Muscle of back (tissue), 13 donors: ENCODE results near the gene IL31RA. TPM values are rescaled to one million over a fixed set of nuclear protein-coding genes. Genes with fewer than 3 reads are reported as not detected.
"Not testable (repeated sequence)": the region's sequence is repeated elsewhere in the genome, so short reads cannot be mapped to it uniquely, and the experiment has no call there.

Experiments used
- DNase-seq, 3 donors: peaks; one replicate each; pipeline versions ENCODE4 v3.0.0 to v3.0.0-alpha.2; 2013
- long read RNA-seq, 9 donors: transcript quantifications; one replicate each; lab custom pipeline, GENCODE V29; 2026
- polyA plus RNA-seq, 10 donors: library from polyadenylated mRNA; unstranded; fragments of 120-200 nt; gene quantifications; one replicate each; pipeline ENCODE4 v1.2.1, GENCODE V29; 2013; ENCODE audit not compliant: insufficient read length in 10 of 10

The IL31RA gene
- 1 to 10 TPM in 5 of 10 donors, under 1 TPM in 5; 0.37 to 1.8 (median 1.0) TPM for polyA plus RNA-seq
- long read RNA-seq, donor 1, result 0 reads
- long read RNA-seq, donor 2, result 0 reads
- long read RNA-seq, donor 3, result 0 reads
- long read RNA-seq, donor 4, result 0 reads
- long read RNA-seq, donor 5, result 0 reads
- long read RNA-seq, donor 6, result 0 reads
- long read RNA-seq, donor 7, result 0 reads
- long read RNA-seq, donor 8, result 0 reads
- long read RNA-seq, donor 9, result 0 reads

DNA sequence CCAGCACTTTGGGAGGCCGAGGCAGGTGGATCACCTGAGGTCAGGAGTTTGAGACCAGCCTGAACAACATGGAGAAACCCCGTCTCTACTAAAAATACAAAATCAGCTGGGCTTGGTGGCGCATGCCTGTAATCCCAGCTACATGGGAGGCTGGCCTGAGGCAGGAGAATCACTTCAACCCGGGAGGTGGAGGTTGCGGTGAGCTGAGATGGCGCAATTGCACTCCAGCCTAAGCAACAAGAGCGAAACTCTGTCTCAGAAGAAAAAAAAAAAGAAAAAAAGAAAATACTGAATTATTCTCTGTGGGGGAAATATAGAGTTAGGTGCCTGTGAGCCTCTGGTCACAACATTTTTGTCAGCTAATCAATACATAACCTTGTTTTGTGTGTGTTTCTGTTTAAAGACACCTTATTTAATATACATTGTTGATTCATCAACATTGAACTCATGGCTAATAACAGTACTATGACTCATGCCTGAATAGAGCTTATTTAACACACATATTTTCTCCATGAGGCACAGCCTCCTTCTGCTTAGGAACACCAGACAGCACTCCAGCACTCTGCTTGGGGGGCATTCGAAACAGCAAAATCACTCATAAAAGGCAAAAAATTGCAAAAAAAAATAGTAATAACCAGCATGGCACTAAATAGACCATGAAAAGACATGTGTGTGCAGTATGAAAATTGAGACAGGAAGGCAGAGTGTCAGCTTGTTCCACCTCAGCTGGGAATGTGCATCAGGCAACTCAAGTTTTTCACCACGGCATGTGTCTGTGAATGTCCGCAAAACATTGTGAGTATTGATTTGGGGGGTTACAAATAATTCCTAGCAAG, at the start of gene IL31RA:
TSS of gene IL31RA (plus strand) at position 519 of the 836 bp plus-strand sequence. CDS start at position 733, 214 bp downstream.
- peak in 1 of 3 donors; percentile 62 for DNase-seq

DNA sequence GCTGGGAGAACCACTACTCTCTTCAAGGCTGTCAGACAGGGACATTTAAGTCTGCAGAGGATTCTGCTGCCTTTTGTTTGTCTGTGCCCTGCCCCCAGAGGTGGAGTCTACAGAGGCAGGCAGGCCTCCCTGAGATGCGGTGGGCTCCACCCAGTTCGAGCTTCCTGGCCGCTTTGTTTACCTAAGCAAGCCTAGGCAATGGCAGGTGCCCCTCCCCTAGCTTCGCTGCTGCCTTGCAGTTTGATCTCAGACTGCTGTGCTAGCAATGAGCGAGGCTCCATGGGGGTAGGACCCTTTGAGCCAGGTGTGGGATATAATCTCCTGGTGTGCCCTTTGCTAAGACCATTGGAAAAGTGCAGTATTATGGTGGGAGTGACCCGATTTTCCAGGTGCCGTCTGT, 42.3 kb upstream of the IL31RA start:
- not testable (repeated sequence) for DNase-seq

GRCh38 chr5:55815939-55816338, 35.2 kb upstream of the IL31RA start:
- not testable (repeated sequence) for DNase-seq

DNA sequence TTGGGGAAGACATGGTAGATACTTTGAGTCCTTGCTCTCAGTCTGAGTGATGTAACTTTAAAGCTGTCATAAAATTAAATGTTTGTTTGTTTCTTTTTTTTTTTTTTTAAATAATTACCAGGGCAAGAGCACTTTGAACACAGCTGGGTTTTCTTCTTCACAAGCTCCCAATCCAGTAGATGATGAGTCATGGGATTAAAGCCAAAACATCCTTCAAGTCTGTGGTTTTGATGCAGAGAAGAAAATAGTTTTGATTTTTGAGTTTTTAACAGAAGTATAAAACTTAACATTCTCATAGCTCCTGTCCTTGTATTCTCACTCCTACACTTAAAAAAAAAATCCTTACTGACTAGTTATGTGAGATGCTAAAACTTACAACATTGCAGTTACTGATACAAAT, 34.8 kb upstream of the IL31RA start:
- peak in 1 of 3 donors; percentile 72 for DNase-seq

DNA sequence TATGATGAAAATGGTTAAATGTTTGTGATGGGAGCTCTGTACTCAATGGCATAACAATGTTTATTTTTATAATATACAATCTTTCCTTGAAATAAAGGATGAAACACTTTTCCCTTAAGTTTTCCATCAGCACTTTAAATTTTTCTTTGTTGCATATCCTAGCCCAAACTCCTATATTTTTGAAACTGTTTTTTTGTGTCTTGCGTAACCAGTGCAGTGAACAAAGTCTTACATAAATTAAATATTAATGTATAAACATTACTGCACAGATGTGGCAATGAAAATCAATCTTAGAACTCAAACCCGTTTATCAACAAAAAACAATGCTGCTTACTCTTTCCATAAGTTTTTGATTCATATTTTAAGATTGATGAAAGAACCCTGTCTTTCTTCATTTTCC, 34.1 kb upstream of the IL31RA start:
- no peak for DNase-seq

DNA sequence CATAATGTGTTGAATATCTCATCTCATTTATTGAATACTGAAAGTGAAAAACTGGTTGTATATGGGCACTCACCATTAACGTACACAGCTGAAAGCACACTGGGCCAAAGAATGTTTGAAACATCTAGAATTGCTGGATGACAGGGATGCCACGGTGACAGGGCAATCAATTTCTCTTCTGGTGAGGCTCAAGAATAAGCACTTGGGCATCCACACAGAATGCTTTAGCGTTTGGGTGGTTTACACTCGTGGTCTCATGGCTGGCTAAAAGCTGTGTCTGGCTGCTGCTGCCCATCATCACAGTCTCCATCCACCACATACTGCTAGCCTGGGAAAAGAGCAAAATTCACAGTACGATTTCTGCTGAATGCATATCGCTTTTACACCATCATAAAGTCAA, 30.7 kb upstream of the IL31RA start:
- peak in 1 of 3 donors; percentile 11 for DNase-seq

DNA sequence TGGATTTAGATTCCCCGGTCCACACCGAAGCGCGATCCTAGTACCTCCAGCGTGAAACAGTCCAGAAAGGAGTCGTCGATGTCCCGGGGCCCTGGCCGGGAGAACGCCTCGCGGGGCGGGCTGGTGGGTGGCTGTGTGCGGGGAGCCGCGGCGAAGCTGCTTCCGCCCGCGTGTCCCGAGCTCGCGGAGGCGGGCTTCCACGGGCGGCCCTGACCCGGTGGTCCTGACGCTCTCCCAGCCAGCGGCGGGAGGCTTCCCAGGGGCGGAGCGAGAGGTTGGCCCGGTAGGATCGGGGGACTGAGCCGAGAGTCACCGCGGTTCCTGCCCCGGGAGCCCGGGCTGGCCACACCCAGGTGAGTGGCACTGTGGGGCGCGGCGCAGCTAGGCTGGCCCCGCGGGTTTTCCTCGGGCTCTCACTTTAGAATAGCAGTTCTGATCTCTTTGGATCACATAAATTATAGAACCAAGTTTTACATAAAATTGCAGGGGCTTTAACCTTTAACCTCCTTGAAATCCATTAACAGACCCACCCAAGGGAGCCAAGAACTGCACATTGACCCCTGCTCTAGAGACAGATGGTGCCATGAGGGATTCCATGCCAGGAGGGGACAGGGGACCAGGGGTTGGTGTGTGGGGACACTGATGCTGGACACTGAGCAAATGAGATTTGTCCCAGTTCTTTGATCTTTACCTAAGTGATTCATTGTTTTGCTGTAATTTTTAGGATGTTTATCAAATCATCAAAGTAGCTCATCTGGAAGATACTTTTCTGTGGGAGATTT, 29.2 kb upstream of the IL31RA start:
- DNase-seq, result peak in 2 of 3 donors; percentile 30 to 57

DNA sequence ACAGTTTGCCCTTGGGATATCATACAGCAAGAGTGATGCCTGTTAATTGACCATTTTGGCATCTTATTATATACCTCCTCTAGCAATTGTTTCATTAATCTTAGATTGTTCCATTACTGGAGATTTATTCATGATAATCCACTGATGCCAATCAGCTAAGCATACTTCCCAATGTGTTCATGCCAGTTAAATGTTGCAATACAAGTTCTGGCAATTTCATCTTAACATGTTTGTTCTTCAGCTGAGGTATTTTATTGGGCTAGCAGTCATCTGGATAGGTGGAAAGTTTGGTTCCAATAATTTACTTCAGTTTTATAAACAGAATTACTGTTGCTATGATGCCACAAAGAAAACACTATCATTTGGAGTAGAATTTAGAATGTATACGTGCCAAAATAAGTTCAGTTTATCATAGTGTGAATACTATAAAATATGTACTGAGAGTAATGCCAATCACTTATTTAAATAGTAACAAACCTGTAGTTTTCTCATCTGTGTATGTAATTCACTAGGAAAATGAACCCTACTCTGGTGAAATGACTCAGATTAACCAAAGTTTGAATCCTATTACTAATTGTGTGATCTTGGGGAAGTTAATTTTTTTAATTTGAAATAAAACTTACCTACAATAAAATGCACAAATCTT, 27.9 kb upstream of the IL31RA start:
- DNase-seq, result no peak

GRCh38 chr5:55829956-55830355, 21.2 kb upstream of the IL31RA start:
- DNase-seq, result no peak

GRCh38 chr5:55832446-55832845, 18.7 kb upstream of the IL31RA start:
- no peak for DNase-seq

DNA sequence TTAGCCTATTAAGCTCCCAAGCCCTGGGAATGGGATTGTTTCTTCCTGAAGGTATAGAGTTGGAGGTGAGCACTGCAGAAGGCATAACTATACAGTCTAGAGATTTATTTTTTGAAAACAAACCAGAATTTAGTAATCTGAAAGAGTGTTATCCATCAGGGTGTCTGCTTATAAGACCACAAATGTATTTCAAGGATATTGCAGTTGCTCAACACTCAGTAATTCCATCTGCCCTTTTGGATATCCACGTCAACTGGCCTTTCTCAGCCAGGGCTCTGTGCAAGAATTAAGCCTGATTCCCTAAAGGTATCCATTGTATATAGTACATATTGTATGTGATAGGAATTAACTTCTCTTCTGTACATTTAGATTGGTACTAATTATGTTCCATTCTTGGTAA, 15.0 kb upstream of the IL31RA start:
- DNase-seq, result no peak

DNA sequence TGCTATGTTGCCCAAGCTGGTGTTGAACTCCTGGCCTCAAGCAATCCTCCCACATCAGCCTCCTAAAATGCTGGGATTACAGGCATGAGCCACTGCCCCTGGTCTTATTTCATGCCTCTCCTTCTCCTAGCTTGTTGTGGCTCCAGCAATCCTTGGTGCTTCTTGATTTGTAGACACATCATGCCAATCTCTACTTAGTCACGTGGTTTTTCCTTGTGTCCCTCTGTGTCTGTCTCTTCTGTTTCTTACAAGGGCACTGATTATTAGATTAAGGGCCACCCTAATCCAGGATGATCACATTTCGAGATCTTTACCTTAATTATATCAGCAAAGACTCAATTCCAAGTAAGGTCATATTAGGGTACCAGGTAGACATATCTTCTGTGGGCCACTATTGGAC, 9.2 kb upstream of the IL31RA start:
- DNase-seq, result no peak

DNA sequence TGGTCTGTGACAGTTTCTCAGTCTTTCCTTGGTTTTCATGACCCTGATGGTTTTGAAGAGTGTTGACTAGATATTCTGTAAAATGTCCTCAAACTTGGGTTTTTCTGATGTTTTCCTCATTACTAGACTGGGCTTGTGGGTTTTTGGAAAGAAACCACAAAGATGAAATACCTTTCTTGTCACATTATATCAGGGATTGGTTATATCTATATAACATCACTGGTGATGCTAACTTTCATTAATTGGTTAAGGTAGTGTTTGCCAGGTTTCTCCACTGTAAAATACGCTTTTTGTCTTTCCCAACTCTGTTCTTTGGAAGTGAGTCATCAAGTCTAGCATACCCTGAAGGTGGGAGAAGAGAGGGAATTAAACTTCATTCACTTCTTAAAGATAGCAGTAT, 3.3 kb upstream of the IL31RA start:
- DNase-seq, result peak in 1 of 3 donors; percentile 24

DNA sequence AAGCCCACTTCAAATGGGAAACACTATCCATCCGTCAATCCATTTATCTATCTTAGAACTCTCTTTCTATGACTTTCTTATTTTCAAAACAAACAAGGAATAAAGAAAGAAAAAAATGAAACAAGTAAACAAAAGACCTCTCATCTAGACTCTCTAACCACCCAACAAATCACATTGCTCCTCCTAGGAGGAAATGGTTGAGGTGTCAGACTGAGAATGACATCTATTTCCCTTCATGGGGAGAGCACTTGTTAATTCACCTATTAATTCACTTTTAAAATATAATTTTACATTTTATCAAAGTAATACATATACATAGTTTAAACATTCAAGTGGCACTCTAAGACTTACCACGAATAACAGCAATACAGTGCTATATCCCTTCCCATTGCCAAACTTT, 2.4 kb upstream of the IL31RA start:
- DNase-seq, result no peak

DNA sequence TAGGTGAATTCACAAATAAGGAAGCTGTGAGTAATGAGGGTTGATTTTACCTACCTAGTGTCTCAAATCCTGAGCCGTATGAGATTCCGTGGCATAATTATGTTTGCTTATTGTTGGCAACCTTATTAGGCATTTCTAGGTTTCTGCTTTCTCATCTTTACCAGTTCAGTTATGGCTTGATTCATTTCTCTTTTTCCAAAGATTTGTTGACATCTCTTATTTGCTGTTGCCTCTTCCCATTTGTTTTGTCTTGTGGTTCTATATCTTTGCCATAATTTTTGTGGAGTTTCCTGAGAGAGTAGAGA, 470 bp downstream of the IL31RA start:
- DNase-seq, result no peak

DNA sequence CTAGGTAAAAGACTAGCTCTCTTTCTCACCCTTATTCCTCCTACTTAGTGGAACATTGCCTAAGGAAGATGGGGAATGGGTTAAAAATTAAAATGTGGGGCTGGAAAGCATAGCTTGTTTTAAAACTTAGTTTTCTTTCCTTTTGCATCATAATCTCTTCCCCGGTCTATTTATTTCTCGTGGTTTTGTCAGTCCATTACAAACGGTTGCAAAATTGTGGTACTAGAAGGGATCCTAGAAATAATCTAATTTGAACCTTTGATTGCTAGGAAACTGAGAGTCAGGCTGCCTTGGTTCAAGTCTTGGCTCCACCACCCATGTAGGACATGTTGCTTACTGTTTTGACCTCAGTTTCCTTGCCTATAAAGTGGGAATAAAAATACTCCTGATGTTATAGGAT, 1.3 kb downstream of the IL31RA start:
- DNase-seq, result no peak

DNA sequence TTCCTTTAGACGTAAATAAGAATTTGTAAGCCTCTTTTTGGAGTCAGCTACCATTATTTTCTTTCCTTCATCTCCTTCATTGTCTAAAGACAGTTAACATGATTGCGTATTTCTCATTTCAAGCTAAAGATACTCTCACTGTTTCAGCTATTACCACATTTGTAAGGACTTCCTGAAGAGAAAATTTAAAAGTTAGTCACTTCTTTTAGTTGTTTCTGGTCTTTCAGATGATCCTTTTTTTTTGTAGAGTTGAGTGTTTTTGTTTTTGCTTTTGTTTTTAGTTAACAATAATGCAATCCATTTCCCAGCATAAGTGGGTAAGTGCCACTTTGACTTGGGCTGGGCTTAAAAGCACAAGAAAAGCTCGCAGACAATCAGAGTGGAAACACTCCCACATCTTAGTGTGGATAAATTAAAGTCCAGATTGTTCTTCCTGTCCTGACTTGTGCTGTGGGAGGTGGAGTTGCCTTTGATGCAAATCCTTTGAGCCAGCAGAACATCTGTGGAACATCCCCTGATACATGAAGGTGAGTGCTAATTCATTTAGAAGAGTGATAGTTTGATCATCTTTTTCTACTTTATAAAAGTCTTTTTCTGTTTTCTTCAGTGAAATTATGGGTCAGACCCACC, 2.0 kb downstream of the IL31RA start:
- DNase-seq, result no peak

DNA sequence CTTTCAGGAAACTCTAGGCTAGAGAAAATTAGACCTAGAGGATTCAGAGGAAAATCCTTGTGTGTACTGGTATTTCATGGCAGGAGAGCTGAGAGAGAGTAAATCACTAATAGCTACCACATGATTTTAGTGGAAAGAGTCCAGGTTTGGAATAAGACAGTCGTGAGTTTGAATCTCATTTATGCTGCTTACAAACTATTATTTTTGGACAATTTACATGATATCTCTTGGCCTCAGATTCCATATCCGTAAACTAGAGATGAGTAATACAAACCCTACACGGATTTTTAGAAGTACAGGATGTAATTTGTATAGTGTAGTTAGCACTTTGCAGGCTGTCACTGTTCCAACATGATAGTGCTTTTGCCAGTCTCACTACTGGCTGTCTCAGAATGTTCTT, 2.7 kb downstream of the IL31RA start:
- DNase-seq, result peak in 2 of 3 donors; percentile 19 to 59

DNA sequence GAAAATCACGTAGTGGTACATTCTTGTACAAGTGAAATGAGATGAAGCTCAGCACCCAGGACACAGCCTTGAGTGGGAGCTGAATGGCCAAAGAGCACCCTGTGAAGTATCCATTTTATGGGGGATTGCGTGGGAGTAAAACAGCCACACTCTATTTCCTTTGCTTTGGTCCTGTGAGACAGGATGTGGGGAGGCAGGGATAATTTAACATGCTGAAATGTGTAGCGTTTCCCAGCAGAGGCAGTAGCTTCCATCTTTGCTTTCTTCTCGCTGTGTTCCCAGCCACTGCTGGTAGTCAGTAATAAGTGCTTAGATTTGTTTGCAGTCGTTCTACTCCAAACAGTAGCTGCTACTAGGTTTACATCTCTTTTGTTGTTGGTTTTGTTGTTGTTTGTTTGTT, 4.4 kb downstream of the IL31RA start:
- DNase-seq, result no peak

DNA sequence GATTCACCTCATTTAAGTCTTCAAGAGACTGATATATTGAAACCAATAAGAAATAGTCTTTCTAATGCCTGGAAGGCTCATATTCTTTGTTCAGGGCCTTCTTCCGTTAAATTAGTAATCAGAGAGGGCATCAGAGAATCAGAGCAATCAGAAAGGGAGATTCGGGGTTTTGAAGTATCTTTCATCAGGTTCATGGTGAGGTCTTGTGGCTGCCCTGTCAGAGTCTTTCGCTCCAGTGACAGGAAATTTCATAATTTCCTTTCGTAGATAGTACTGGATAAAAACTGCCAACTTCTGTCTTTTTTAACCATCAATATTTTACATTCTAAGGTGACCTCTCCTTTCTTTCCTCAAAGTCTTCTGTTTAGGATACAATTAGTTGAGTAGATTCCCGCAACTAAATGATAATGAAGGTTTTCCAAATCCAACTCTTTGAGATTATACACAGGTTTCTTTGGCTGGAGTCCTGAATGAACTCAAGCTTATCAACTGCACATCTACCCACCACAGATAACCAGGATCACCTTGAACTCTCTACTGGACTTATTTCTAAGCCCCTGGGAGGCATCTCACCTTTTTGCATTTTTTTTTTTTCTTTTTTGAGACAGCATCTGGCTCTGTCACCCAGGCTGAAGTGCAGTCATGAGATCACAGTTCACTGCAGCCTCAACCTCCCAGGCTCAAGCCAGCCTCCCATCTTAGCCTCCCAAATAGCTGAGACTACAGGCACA, 5.5 kb downstream of the IL31RA start:
- no peak for DNase-seq

- no peak for DNase-seq
Observed at GRCh38 chr5:55857247-55857640, 6.1 kb downstream of the IL31RA start.
